Urothelium cell line (cell line): ENCODE data around the gene SEC23A.
"Not testable (repeated sequence)": the region's sequence is repeated elsewhere in the genome, so short reads cannot be mapped to it uniquely, and the experiment has no call there.

Source experiments
- DNase-seq: peaks from one replicate; pipeline ENCODE4 v3.0.0; 2011; ENCODE audit warnings: low spot score, mixed read lengths
- FAIRE-seq: peaks from 2 replicates; lab custom pipeline; 2011; peaks lifted over from hg19 to GRCh38; lab: Jason Lieb, UNC

The SEC23A gene

GRCh38 chr14:39102969-39103957 lies at the start of gene SEC23A:
Gene SEC23A (minus strand): TSS chr14:39103235. CDS start chr14:39096118, 7,117 bp downstream.
- DNase-seq (peak; percentile 85), FAIRE-seq (peak; percentile 84)

GRCh38 chr14:39145266-39145966 lies 42.4 kb upstream of the SEC23A start:
- DNase-seq (no peak), FAIRE-seq (no peak)

GRCh38 chr14:39143226-39143625 lies 40.2 kb upstream of the SEC23A start:
- FAIRE-seq, DNase-seq: not testable (repeated sequence)

GRCh38 chr14:39141623-39142022 lies 38.6 kb upstream of the SEC23A start:
- not testable (repeated sequence) for DNase-seq, FAIRE-seq

- DNase-seq, result no peak
- no peak for FAIRE-seq
These were observed 37.1 kb upstream of the SEC23A start for GRCh38 chr14:39140170-39140569.

GRCh38 chr14:39138440-39138839 lies 35.4 kb upstream of the SEC23A start:
- no peak for DNase-seq
- FAIRE-seq, result no peak

- not testable (repeated sequence) for DNase-seq, FAIRE-seq
These were observed 34.8 kb upstream of the SEC23A start for GRCh38 chr14:39137835-39138234.

GRCh38 chr14:39122330-39123138 lies 19.5 kb upstream of the SEC23A start:
- DNase-seq (no peak), FAIRE-seq (no peak)

GRCh38 chr14:39114073-39114838 lies 11.2 kb upstream of the SEC23A start, which contains the start of gene GEMIN2:
Gene GEMIN2 (plus strand): TSS chr14:39114323. CDS start chr14:39114339, 16 bp downstream.
- FAIRE-seq (no peak), DNase-seq (peak; percentile 95)

- FAIRE-seq (no peak), DNase-seq (no peak)
These were observed 10.6 kb upstream of the SEC23A start for GRCh38 chr14:39113685-39114072.

- FAIRE-seq, result no peak
- DNase-seq, result no peak
These were observed 7.1 kb upstream of the SEC23A start for GRCh38 chr14:39109893-39110715.

GRCh38 chr14:39108791-39109190 lies 5.8 kb upstream of the SEC23A start:
- no peak for FAIRE-seq

GRCh38 chr14:39107591-39107996 lies 4.6 kb upstream of the SEC23A start:
- DNase-seq (peak; percentile 39), FAIRE-seq (no peak)

More at GRCh38 chr14:39108791-39109190, 5.8 kb upstream of the SEC23A start:
- no peak for DNase-seq

GRCh38 chr14:39104078-39104801 lies 1.2 kb upstream of the SEC23A start:
- not testable (repeated sequence) for DNase-seq, FAIRE-seq

GRCh38 chr14:39102265-39102968 lies 618 bp downstream of the SEC23A start:
- FAIRE-seq (no peak), DNase-seq (peak; percentile 21)

GRCh38 chr14:39099748-39100147 lies 3.3 kb downstream of the SEC23A start:
- DNase-seq, result no peak
- FAIRE-seq, result no peak

GRCh38 chr14:39099215-39099614 lies 3.8 kb downstream of the SEC23A start:
- FAIRE-seq, DNase-seq: not testable (repeated sequence)

- FAIRE-seq, result no peak
- no peak for DNase-seq
These were observed 5.9 kb downstream of the SEC23A start for GRCh38 chr14:39097159-39097558.
